Measurements from ENCODE around the gene PCBP1.

GRCh38 chr2:70044290-70045040, 42.8 kb upstream of the PCBP1 start:
- TF ChIP-seq CTCF (IDR thresholded peaks at IDR 0.05): no peak
- TF ChIP-seq, protein P1, sequence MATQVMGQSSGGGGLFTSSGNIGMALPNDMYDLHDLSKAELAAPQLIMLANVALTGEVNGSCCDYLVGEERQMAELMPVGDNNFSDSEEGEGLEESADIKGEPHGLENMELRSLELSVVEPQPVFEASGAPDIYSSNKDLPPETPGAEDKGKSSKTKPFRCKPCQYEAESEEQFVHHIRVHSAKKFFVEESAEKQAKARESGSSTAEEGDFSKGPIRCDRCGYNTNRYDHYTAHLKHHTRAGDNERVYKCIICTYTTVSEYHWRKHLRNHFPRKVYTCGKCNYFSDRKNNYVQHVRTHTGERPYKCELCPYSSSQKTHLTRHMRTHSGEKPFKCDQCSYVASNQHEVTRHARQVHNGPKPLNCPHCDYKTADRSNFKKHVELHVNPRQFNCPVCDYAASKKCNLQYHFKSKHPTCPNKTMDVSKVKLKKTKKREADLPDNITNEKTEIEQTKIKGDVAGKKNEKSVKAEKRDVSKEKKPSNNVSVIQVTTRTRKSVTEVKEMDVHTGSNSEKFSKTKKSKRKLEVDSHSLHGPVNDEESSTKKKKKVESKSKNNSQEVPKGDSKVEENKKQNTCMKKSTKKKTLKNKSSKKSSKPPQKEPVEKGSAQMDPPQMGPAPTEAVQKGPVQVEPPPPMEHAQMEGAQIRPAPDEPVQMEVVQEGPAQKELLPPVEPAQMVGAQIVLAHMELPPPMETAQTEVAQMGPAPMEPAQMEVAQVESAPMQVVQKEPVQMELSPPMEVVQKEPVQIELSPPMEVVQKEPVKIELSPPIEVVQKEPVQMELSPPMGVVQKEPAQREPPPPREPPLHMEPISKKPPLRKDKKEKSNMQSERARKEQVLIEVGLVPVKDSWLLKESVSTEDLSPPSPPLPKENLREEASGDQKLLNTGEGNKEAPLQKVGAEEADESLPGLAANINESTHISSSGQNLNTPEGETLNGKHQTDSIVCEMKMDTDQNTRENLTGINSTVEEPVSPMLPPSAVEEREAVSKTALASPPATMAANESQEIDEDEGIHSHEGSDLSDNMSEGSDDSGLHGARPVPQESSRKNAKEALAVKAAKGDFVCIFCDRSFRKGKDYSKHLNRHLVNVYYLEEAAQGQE (IDR thresholded peaks at IDR 0.05; ENCODE audit: insufficient read depth in 1 of 2, low read depth in 2 of 2, low read length in 1 of 2): no peak
- TF ChIP-seq TCF7L2 (IDR thresholded peaks at IDR 0.05; ENCODE audit: low read depth, low read length): no peak
- no peak for TF ChIP-seq POLR2AphosphoS5 (IDR thresholded peaks at IDR 0.05; ENCODE audit: low read depth, low read length)
- TF ChIP-seq SIN3A (IDR thresholded peaks at IDR 0.05; ENCODE audit: borderline replicate concordance, insufficient read depth, low read depth, low read length): no peak
